Esophagus squamous epithelium (tissue), 4 donors: ENCODE results near the gene RXFP3.

ENCODE experiments used
- POLR2A ChIP-seq, 4 donors: fragments of 450-650 bp; IDR thresholded peaks; one replicate each; pipeline ENCODE4 v1.6.1; 2017; ENCODE audit warnings: antibody characterized with exemption in 4 of 4, mild to moderate bottlenecking in 4 of 4, moderate library complexity in 3 of 4
- TF ChIP-seq, protein P1 (sequence below), 6 experiments: fragments of 450-650 bp in 4 of 6; fragments of 200-600 bp in 2 of 6; sonication (generic) in 2 of 6; IDR thresholded peaks; one replicate each; pipeline ENCODE4 v1.5.1; 2016 to 2019; ENCODE audit warnings: antibody characterized with exemption in 6 of 6, mild to moderate bottlenecking in 4 of 6, moderate library complexity in 4 of 6

DNA sequence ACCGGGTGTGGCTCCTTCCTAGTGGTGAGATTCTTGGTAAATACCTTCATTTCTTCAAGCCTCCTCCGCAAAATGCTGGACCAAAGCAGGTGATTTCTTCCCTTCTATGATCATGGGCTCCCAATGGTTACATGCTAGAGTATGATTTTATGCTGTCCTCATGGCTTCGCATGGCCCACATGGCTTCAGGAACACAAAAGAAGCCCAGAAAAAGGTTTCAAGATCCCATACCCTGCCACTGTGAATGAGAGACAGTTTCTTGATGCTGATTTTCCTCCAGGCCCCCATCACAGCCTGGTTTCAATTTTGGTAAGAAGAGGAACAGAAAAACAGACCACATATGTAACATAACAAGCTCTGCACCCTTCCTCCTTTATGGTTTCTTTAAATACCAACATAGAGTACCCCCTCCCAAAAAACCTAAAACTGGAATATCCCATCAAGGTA, 2.4 kb upstream of the RXFP3 start:
- TF ChIP-seq, protein P1, sequence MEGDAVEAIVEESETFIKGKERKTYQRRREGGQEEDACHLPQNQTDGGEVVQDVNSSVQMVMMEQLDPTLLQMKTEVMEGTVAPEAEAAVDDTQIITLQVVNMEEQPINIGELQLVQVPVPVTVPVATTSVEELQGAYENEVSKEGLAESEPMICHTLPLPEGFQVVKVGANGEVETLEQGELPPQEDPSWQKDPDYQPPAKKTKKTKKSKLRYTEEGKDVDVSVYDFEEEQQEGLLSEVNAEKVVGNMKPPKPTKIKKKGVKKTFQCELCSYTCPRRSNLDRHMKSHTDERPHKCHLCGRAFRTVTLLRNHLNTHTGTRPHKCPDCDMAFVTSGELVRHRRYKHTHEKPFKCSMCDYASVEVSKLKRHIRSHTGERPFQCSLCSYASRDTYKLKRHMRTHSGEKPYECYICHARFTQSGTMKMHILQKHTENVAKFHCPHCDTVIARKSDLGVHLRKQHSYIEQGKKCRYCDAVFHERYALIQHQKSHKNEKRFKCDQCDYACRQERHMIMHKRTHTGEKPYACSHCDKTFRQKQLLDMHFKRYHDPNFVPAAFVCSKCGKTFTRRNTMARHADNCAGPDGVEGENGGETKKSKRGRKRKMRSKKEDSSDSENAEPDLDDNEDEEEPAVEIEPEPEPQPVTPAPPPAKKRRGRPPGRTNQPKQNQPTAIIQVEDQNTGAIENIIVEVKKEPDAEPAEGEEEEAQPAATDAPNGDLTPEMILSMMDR (IDR thresholded peaks at IDR 0.05) = no peak
- TF ChIP-seq POLR2A (IDR thresholded peaks at IDR 0.05) = no peak
